HG02763 (cell line): ENCODE measurements around the gene C1orf105.
"Not testable (repeated sequence)": the region's sequence is repeated elsewhere in the genome, so short reads cannot be mapped to it uniquely, and the experiment has no call there.

Source experiments
- ATAC-seq: cut with Tn5 transposase; IDR thresholded peaks from one replicate; pipeline ENCODE4 v1.9.1; 2021; ENCODE audit warnings: mild to moderate bottlenecking, moderate library complexity; ENCODE audit not compliant: unreplicated experiment

C1orf105 gene

DNA sequence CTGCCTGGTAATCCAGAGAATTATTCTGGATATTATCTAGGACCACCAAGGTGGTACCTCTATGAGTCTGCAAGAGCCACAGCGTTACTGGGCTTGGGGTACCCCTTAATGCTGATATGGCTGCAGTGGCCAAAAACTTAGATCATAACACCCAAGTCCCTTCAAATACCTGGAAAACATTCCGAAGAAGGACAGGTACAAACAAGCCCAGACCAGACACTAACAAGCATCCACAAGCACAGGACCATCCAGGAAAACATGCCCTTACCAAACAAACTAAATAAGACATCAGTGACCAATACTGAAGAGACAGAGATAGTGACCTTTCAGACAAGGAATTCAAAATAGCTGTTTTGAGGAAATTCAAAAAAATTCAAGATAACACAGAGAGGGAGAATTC is 2.9 kb downstream of the C1orf105 start:
- no peak for ATAC-seq

DNA sequence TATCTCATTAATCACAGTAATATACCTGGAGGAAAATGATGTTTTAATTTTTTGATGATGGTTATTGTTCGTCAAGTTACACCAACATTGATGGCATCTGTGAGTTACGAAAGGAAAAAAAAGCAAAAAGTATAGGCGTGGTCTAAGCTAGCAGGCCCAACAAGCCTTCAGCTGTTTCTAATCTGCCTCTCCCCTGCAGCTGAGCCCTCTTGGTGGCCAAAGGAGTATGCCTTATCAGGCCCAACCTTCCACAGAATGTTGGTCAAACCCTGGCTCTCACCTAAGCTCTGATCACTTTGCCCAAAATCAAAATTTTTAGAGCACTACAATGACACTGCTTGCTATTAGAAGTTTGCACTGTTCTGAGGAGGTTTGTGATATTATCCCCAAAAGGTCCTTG is 4.9 kb downstream of the C1orf105 start:
- ATAC-seq = no peak

DNA sequence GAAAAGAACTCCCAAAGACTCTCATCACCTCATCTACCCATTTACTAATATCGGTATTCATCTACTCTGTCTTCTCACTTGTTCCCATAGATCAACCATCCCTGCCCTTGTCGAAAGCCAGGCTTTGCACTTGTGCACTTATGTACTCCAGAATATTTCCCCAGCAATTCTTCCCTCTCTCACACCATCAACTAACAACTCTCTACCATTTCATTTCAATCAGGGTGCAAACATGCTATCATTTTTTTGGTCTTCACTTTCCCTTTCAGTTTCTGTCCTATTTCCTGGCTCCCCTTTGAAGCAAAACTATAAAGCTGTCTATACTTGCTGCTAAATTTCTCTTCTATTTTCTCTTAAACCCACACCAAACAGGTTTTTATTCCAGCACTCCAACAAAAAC is 6.7 kb downstream of the C1orf105 start:
- no peak for ATAC-seq

DNA sequence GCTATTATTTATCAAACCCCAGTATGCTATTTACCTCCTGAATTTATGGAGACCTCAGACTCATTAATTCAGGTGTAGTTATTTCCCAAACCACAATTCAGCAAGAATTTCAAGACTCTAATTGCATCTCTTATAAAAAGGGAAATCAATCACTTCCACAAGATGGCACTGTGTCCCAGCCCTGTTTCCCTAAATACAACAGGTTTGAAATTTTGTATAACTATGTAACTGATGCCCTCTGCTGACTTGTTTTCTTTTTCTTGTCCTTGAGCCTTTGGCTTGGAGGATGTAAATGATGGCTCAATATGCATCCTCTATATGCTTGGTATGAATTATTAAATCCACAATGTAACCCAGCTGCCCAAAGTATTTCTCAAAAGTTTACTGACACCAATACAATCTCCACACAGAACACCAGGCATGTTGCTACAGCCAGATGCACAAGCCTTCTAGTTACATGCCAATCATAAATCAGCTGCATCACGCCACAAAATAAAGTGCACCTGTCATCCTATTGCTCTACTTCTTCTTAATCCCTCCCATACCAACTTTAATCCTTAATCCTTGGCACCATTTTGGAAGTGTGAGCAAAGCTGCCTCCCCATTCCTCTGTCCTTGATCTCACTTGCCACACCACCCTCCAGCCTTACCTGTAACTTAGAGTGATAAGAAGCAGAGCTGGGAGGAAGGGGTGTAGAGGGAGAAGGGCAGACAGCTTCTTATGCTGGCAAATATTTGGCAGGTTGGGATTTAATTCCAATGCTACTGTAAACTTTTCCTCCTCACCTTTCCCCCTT is 9.0 kb downstream of the C1orf105 start:
- no peak for ATAC-seq

DNA sequence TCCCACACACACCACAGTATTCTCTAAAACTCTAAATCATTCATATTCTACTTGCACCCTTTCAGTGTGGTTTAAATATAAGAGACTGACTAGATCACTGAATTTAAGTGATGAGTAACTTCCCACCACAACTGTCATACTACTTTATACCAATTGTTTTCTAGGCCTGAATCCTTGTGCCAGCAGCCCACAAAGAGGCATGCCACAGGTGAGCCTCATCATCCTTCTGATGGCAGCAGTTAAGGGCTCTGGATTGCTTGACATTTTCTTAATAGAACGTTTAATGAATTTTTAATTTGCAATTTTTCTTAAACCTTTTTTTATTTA is 9.6 kb downstream of the C1orf105 start:
- ATAC-seq = no peak

DNA sequence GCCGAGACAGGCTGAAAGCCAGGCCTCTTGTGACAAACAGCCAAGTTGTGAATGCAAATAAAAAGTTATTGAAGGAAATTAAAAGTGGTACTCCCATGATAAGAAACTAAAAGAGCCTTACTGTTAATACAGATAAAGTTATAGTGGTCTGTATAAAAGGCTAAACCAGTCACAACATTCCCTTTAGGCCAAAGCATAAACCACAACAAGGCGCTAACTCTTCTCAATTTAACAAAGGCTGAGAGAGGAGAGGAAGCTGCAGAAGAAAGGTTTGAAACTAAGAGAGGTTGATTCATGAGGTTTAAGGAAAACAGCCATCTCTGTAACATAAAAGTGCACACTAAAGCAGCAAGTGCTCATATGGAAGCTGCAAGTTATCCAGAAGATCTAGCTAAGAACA is 10.7 kb downstream of the C1orf105 start:
- no peak for ATAC-seq

DNA sequence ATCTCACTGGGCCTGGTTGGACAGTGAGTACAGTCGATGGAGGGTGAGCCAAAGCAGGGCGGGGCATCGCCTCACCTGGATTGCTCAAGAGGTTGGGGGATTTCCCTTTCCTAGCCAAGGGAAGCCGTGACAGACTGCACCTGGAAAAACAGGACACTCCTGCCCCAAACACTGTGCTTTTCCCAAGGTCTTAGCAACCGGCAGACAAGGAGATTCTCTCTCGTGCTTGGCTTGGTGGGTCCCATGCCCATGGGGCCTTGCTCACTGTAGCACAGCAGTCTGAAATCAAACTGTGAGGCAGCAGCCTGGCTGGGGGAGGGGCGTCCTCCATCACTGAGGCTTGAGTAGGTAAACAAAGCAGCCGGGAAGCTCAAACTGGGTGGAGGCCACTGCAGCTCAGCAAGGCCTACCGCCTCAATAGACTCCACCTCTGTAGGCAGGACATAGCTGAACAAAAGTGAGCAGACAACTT is 11.3 kb downstream of the C1orf105 start:
- ATAC-seq = no peak

DNA sequence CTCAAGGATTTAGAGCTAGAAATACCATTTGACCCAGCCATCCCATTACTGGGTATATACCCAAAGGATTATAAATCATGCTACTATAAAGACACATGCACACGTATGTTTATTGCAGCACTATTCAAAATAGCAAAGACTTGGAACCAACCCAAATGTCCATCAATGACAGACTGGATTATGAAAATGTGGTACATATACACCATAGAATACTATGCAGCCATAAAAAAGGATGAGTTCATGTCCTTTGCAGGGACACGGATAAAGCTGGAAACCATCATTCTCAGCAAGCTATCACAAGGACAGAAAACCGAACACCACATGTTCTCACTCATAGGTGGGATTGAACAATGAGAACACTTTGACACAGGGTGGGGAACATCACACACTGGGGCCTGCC is 16.7 kb downstream of the C1orf105 start:
- not testable (repeated sequence) for ATAC-seq

DNA sequence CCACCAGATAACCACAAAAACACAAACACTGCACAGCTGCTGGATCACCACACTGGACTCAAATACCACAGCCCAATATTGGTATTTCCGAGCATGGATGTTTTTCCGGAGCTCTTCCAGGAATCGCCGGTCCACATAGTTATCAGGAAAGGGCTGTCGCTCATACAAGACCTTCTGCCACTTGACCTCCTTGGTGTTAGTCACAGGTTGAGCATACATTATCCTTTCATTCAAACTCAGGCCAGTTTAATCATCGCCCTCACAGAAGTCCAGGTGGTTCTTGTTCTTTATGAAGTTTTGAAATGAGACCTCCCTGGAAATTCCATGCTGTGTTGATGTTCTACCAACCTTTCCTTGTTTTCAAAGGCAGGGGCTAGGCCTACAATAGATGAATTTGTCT is 21.9 kb downstream of the C1orf105 start:
- no peak for ATAC-seq

DNA sequence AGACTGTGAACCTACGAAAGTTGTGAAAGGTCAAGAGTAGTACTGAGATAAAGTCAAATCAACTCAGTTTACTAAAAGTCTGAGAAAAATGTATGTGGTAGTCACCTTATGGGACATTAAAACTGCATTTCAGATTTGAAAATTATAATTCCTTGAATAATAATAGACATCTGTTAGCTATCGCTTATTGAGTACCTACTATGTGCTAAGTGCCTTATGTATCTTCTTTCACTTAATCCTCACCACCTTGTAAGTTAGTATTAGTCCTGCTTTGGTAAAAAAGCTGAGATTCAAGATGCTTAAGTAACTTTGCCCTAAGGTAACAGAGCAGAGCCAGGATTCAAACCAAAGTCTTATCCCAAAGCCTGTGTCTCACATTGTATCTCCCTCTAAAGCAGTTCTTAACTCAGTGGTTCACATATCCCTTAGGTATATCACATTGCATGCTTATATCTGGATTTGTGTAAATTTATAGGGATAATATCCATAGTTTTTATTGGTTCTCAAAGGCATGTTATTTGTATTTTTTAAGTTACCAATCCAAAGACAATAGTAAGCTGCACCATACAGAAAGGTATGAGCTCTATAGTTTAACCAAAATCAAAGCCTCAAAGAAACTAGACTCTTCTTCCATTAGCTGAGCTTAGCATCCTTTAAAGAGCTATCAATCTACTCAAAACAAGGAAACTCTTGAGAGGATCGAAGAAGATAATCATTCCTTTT is 22.5 kb downstream of the C1orf105 start:
- no peak for ATAC-seq

DNA sequence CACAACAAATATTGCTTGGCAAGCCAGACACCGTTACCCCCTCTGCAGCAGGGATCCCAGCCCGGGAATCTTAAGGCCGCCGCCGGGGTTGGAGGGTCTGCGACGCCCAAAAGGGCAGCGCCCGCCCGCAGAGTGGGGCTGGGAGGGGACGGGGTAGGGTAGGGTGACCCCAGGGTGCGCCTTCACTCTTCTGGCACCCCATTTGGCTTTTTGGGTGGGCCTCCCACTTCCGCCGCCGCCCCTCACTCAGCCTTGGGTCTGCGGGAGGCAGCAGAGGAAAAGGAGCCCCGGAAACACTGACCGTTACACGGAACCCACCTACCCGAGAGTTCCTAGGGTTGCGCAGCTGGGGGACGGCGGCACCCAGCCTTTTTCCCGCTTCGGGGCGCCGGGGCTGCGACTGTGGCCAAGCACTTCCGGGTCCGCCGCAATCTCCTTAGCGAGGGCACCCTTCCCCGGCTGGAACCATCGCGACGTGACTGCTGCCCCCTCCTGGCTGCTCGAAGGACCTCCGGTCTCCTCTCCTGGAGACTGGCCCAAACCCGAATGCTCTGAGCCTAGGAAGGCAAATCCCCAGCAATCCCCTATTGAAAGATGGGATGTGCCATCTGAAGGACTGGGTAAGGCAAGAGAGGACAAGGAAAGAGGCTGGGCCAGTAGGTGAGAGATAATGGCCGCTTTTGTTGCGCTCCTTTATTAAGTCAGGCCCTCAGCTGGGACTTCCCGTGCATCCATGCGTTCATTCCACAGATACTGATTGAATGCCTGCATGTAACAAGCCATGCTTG is 23.4 kb downstream of the C1orf105 start, which contains the start of gene PIGC:
TSS of gene PIGC (minus strand) at position 404 of the 788 bp plus-strand sequence. CDS start 1,447 bp downstream, outside the sequence.
- peak; percentile 99 for ATAC-seq

DNA sequence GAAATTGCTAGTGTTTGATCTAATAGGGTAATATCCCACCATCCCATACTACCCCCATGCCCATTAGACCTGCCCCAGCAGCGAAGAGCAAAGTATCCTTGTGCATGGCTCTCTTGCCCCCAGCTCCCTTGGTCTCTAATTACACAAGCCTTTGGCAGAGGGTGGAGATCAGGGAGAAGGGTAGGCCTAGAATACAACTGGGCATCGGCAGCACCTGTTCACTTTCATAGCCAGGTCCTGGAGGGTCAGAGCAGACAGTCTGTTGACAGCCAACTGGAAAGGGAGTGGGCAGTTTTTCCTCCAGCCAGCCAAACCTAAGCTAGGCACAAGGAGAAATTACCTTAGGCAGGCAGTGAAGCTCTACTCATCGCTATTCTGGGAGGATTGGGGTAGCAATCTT is 26.1 kb downstream of the C1orf105 start:
- ATAC-seq = no peak

DNA sequence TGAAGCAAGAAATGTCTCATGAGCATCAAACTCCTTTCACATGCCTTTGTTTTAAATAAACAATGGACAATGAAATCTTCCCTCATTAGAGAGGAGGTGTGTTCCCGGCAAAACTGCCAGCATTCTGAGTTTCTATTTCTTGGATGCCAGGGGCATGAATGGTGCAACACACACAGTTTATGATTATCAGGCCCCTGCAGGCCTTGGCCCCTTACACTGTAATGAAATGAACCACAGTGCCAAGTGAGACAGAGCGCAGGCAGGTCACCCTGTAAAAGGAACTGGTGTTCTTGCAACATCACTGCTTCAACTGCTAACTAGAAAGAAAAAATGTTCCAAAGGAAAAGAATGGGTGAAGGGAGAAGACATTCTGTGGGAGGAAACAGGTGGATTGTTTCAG is 27.2 kb downstream of the C1orf105 start:
- no peak for ATAC-seq

DNA sequence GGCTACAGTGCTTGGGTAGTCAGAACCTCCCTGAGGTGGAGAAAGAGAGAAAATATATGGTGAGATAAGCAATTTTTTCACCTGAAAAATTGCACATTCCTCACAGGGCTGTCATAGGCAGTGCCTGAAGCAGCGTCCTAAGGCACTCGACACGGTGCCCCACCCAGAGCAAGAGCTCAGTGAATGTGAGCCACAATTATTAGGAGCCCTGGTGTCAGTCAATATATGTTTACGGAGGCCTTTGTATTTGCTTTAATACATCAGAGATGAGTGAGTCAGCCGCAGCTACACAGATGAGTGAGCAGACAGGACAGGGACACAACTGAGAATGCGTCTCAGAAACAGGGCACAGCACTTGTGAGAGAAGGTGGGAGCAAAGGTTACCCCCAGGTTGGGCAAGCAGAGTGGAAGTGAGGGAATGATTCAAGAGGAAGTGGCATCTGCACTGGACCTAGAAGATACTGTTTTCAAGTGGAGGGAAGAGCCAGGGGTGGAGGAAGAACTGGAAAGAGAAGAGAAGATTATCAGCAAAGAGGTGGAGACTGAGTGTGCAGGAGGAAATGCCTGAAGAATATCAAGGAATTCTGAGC is 28.6 kb downstream of the C1orf105 start:
- ATAC-seq = no peak

DNA sequence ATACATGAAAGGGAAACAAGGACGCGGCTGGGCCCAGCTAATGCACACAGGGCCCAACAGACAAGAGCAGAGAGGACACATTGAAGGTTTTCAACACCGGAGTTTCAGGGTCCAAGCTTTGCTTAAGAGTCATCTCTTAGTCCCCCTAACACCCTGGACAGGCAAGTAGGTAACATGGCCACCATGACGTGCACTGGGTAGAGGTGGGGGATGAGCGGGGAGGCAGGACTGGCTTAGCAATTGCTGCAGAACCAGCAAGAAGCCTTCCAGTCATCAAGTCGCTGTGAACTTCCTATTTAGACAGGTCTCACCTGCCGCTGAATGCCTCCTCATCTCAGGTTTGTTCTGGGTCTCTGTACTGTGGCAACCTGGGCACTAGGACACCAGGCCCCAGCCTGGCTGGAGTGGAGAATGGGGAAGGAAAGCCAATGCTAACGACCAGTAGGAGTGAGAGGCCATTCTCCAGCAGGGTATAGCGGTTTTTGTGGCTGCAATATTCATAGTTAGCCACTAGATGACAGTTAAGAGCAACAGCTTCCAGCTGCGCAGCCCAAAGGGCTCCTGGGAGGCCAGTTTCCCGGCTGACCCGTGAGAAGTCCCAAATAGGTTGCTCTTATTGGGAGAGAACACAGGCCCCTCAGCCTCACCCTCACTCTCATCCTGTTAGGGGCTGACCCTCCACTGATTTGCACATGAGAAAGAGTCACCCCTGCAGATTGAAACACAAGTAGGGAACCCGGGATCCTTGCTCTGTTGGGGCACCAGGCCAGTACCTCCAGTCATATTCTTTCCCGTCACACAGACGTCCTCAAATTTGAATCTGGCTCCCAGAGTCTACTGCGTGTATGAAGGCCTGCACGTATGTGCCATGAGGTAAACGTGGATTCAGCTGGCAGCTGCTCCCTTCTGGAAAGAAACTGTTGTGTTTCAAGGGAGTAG is 29.4 kb downstream of the C1orf105 start:
- peak; percentile 86 for ATAC-seq

DNA sequence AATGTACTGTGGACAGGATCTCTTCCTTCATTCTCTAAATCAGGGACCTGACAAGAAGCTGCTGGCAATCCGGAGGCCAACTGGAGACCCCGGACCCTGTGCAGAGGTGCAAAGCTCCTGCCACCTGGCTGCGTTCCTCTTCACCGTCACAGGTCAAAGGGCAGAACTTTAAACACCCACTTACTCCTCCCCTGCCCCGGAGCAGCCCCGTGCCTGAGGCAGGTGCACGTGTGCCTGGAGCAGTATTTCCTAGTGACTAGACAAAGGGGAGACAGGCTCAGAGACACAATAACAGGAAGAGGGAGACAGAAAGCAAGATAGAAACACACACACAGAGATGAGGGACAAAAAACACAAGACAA is 30.0 kb downstream of the C1orf105 start:
- ATAC-seq = no peak

DNA sequence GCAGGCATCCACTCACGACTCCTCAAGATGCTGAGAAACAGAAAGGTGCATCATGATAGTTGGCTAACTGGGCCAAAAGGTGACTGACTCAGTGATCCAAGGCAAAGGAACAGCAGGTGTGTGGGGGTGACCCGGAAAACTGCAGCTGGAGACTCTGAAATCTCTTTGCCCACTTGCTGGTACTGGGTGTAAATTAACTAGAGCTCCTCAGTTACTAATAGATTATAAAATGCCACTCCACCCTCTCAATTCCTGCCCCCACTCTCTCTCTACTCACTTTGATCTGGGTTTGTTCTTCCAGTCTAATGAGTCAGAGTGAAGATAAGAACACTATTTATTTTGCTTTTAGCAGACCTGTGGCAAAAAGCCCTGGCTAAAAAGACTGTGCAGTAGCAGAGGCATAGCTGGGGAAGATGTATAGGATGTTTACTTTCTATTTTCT is 30.5 kb downstream of the C1orf105 start:
- no peak for ATAC-seq

DNA sequence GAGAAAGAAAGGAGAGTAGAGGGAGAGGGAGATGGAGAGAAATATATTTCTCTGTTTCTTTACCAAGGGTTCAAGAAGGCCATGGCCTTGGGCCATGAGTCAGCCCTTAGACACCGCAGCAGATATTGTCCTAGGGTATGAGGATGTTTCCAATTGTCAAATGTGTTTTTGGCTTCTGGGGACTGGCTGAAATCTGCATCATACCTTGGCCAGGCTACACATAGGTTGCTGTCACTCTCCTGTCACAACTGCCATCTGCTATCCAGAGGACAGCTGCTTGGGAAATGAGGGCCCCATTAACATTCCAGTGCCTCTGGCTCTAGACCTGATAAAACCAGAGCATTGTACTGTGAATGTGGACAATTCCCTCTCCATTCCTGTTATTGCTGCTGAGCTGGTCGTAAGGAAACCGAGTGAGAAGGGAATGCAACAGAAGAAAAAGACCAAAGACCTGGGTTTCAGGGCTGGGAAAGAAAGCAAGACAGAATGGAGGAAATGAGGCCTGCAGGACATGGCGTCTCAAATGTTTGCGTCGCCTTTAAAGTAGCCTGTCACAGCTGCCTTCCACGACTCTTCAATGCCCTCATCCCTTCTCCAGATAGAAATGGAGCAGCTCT is 32.2 kb downstream of the C1orf105 start:
- ATAC-seq = no peak

DNA sequence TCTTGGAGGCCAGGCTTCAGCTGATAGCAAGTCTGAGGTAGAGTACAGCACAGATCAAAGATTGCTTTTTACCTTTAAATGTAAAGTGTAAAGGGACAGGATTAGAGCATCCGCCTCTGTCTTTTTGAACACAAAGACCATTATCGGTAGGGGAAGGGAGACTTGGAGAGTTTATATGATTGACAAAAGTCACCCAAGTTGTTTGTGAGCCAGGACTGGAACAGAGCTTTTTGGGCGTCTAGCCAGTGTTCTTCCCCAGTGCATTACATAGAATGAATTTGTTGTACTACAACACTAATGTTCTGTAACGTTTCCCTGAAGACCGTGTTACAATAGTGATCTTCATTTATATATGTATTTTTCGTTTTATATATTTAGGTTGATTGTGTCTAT is 32.7 kb downstream of the C1orf105 start:
- no peak for ATAC-seq

DNA sequence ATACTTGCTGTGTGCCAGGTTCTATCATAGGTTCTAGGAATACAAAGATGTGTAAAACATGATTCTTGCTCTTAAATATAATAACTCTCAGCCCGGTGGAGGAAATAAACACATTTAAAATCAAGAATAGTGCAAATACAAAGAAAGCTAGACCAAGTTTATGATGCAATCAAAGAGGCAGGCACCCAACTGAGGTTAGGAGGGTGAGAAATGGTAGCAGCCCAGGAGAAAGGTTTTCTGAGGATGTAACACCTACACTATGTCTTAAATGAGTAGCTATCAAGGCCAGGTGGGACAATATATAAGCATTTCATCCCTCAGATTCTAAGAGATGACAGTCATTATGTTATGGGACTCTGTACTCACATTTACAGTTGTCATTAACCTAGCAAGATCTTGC is 33.1 kb downstream of the C1orf105 start:
- no peak for ATAC-seq
